SK-N-SH (cell line): Measurements from ENCODE around the gene INHBA.

ENCODE experiments used
- CTCF ChIP-seq: fragments of 200-600 bp; sonication (generic); IDR thresholded peaks from 2 replicates; pipeline ENCODE4 v1.6.1; 2017; ENCODE audit warnings: antibody characterized with exemption, mild to moderate bottlenecking, moderate library complexity
- EZH2phosphoT487 ChIP-seq: fragments of 200-600 bp; sonication (generic); IDR thresholded peaks from 2 replicates; pipeline ENCODE4 v1.6.1; 2017; ENCODE audit warnings: low read depth, mixed run types, mild to moderate bottlenecking, antibody characterized with exemption, moderate library complexity, borderline replicate concordance
- GABPA ChIP-seq: IDR thresholded peaks from 2 replicates; pipeline ENCODE4 v1.4.0; 2012; ENCODE audit warnings: low read depth, mild to moderate bottlenecking
- MAX ChIP-seq: IDR thresholded peaks from 2 replicates; pipeline ENCODE4 v1.4.0; 2012; ENCODE audit warnings: low read depth
- NRF1 ChIP-seq: IDR thresholded peaks from 2 replicates; pipeline ENCODE4 v1.6.1; 2012; ENCODE audit warnings: low read depth, mild to moderate bottlenecking, low read length
- POLR2AphosphoS5 ChIP-seq: IDR thresholded peaks from 2 replicates; pipeline ENCODE4 v1.6.1; 2012; ENCODE audit warnings: low read depth, low read length
- TCF12 ChIP-seq: IDR thresholded peaks from 2 replicates; pipeline ENCODE4 v1.4.0; 2012
- YY1 ChIP-seq: IDR thresholded peaks from 2 replicates; pipeline ENCODE4 v1.4.0; 2012; ENCODE audit warnings: low read depth, mild to moderate bottlenecking

DNA sequence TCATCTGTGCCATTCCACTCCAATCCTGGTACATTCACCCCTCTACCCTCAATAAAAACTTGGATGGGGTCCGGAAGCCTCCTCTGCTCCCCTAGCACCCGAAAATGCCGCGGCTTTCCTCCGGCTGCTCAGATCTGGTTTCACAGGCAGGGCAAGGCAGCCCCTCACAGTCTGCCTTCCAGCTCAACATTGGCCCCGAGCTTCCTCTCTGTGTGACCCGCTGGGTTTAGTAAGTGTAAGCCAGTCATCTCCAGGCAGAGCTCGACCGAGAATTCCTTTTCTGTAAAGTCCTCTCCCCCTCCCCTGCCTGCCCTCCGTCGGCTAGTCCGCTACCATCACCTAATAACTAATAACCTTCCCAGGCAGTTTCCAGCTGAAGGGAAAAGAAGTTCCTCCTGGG lies 3.4 kb downstream of the INHBA start:
- TF ChIP-seq TCF12 (no peak), CTCF (no peak), GABPA (no peak), NRF1 (no peak), MAX (no peak; the same call in 1 of the 2 replicates), POLR2AphosphoS5 (no peak), EZH2phosphoT487 (no peak), YY1 (no peak)
